K562 (cell line): ENCODE data around the gene EXOC4. TPM values are rescaled to one million over a fixed set of nuclear protein-coding genes. Genes with fewer than 3 reads are reported as not detected.

Source experiments
- ATAC-seq: fragments of 200-7000 bp; cut with Tn5 transposase; 3 replicates; pipeline ENCODE4 v1.9.1; 2020; ENCODE audit warnings: moderate library complexity
- BruUV-seq: library from RNA; stranded (reverse); fragments of 400-500 nt; replicated peaks from 2 replicates; lab custom pipeline; 2021; lab: Mats Ljungman, UMichigan
- CTCF ChIA-PET: fragments of 300-600 bp; formaldehyde crosslinking; extraction: SDS; loops from one replicate; lab custom pipeline; 2021; ENCODE audit warnings: low intra/inter-chr PET ratio; lab: Yijun Ruan, JAX
- POLR2A ChIA-PET: fragments of 300-600, 350-650 bp; sonication (Branson Sonifier 250); formaldehyde crosslinking; extraction: SDS; loops from one replicate; lab custom pipeline; 2021; ENCODE audit warnings: antibody characterized with exemption, inconsistent platforms; lab: Yijun Ruan, JAX
- DNase-seq, 4 experiments: peaks; one replicate each; pipeline versions ENCODE4 v3.0.0 to v3.0.0-alpha.2; 2011 to 2018; ENCODE audit warnings: low spot score in 3 of 4, mixed read lengths in 3 of 4; ENCODE audit errors: extremely low read depth in 1 of 4
- FAIRE-seq: peaks from 2 replicates; lab custom pipeline; 2011; peaks lifted over from hg19 to GRCh38; lab: Jason Lieb, UNC
- H2AFZ ChIP-seq: 2 replicates; pipeline ENCODE4 v1.6.0; 2011; ENCODE audit warnings: low read depth, low read length, control low read depth, inconsistent platforms
- H3K27ac ChIP-seq: fragments of 200-600 bp; 3 replicates; pipeline ENCODE4 v1.8.0; 2011; ENCODE audit warnings: low read depth, mild to moderate bottlenecking, control low read depth, inconsistent platforms, low read length, moderate library complexity, mixed read lengths; ENCODE audit errors: extremely low read depth
- H3K27me3 ChIP-seq, 2 experiments: fragments of 300-600 bp in 1 of 2; 2 replicates in 1 of 2; 3 replicates in 1 of 2; pipeline versions ENCODE4 v1.6.0 to v1.8.0; 2011; ENCODE audit warnings: inconsistent platforms in 2 of 2, low read length in 2 of 2, mild to moderate bottlenecking in 1 of 2, mixed read lengths in 1 of 2, moderate library complexity in 1 of 2; ENCODE audit not compliant: control insufficient read depth in 2 of 2, insufficient read depth in 2 of 2
- H3K36me3 ChIP-seq: fragments of 300-600 bp; 3 replicates; pipeline ENCODE4 v1.8.0; 2011; ENCODE audit warnings: mild to moderate bottlenecking, low read length, inconsistent platforms; ENCODE audit not compliant: control insufficient read depth, insufficient read depth
- H3K4me1 ChIP-seq, 2 experiments: fragments of 200-600 bp in 1 of 2; replicated peaks in 1 of 2; 2 replicates in 1 of 2; 3 replicates in 1 of 2; pipeline versions ENCODE4 v1.5.1 to v1.8.0; 2011; ENCODE audit warnings: inconsistent platforms in 2 of 2, low read length in 2 of 2, mild to moderate bottlenecking in 1 of 2, mixed read lengths in 1 of 2, moderate library complexity in 1 of 2; ENCODE audit not compliant: control insufficient read depth in 2 of 2, insufficient read depth in 2 of 2
- H3K4me2 ChIP-seq: 2 replicates; pipeline ENCODE4 v1.6.1; 2011; ENCODE audit warnings: low read length, control low read depth, inconsistent platforms, mixed read lengths; ENCODE audit not compliant: insufficient read depth
- H3K4me3 ChIP-seq: fragments of 200-600 bp; sonication (generic), shearing (Covaris generic); 2 replicates; pipeline ENCODE4 v1.5.1; 2016; ENCODE audit warnings: control low read depth, inconsistent platforms
- H3K79me2 ChIP-seq: fragments of 200-600 bp; 3 replicates; pipeline ENCODE4 v1.8.0; 2011; ENCODE audit warnings: low read length, inconsistent platforms; ENCODE audit not compliant: control insufficient read depth, insufficient read depth
- H3K9ac ChIP-seq, 2 experiments: 2 replicates each; pipeline versions ENCODE4 v1.6.0 to v1.6.1; 2011; ENCODE audit warnings: low read depth in 2 of 2, low read length in 2 of 2, control low read depth in 1 of 2, inconsistent platforms in 1 of 2, mild to moderate bottlenecking in 1 of 2, mixed read lengths in 1 of 2; ENCODE audit not compliant: insufficient read depth in 1 of 2
- H3K9me1 ChIP-seq: one replicate; pipeline ENCODE4 v1.6.0; 2011; ENCODE audit warnings: inconsistent platforms, mild to moderate bottlenecking, low read length, moderate library complexity; ENCODE audit not compliant: control insufficient read depth, insufficient read depth
- H3K9me3 ChIP-seq: replicated peaks from 2 replicates; pipeline ENCODE4 v1.5.1; 2011; ENCODE audit warnings: low read depth, low read length, inconsistent platforms; ENCODE audit not compliant: control insufficient read depth, insufficient read depth
- H4K20me1 ChIP-seq: replicated peaks from 2 replicates; pipeline ENCODE4 v1.6.1; 2011; ENCODE audit warnings: low read length, inconsistent platforms, mixed read lengths; ENCODE audit not compliant: control insufficient read depth, insufficient read depth
- ATF7 ChIP-seq: fragments of 450-650 bp; IDR thresholded peaks from 2 replicates; pipeline ENCODE4 v1.7.1; 2014; ENCODE audit warnings: mild to moderate bottlenecking, moderate library complexity
- DNMT1 ChIP-seq: fragments of 450-650 bp; IDR thresholded peaks from 2 replicates; pipeline ENCODE4 v1.6.1; 2016; ENCODE audit warnings: antibody characterized with exemption, mild to moderate bottlenecking
- FOXO4 ChIP-seq: fragments of 450-650 bp; formaldehyde crosslinking; IDR thresholded peaks from 2 replicates; pipeline ENCODE4 v1.4.0; 2020; ENCODE audit warnings: mild to moderate bottlenecking, moderate library complexity
- GATAD2A ChIP-seq: fragments of 450-650 bp; IDR thresholded peaks from 2 replicates; pipeline ENCODE4 v1.6.1; 2017
- GMEB1 ChIP-seq: fragments of 250-450 bp; sonication (Bioruptor Pico); IDR thresholded peaks from 2 replicates; pipeline ENCODE4 v1.4.0; 2020; ENCODE audit warnings: mild to moderate bottlenecking
- NR0B1 ChIP-seq: fragments of 450-650 bp; IDR thresholded peaks from one replicate; pipeline ENCODE4 v1.6.1; 2018; ENCODE audit warnings: mild to moderate bottlenecking, moderate library complexity; ENCODE audit not compliant: partially characterized antibody
- RBFOX2 ChIP-seq: fragments of 200-400 bp; formaldehyde crosslinking; IDR thresholded peaks from 2 replicates; pipeline ENCODE4 v1.6.1; 2017; ENCODE audit warnings: low read depth, mild to moderate bottlenecking, low read length, moderate library complexity
- RCOR1 ChIP-seq, 2 experiments: IDR thresholded peaks; 2 replicates each; pipeline ENCODE4 v1.6.1; 2012; ENCODE audit warnings: low read depth in 2 of 2, low read length in 2 of 2, borderline replicate concordance in 1 of 2, improper control_type of control experiment in 1 of 2
- ZNF175 ChIP-seq: fragments of 200-800 bp; sonication (Bioruptor generic); IDR thresholded peaks from 2 replicates; pipeline ENCODE4 v1.6.1; 2016; ENCODE audit warnings: low read depth, mild to moderate bottlenecking, missing genetic modification characterization, missing compliant biosample characterization
- ZNF512 ChIP-seq: IDR thresholded peaks from 2 replicates; pipeline ENCODE4 v1.6.1; 2016; ENCODE audit warnings: missing genetic modification characterization, missing compliant biosample characterization
- ZNF699 ChIP-seq: fragments of 250-450 bp; sonication (Bioruptor Pico); IDR thresholded peaks from 2 replicates; pipeline ENCODE4 v1.8.0; 2021; ENCODE audit warnings: mild to moderate bottlenecking, moderate library complexity; ENCODE audit not compliant: insufficient replicate concordance
- WGBS: fragments of 100-300 bp; shearing (Covaris generic); methylation state at CpG from one replicate; pipeline ENCODE4 v1.1.6; 2016; ENCODE audit warnings: low coverage, mixed read lengths; ENCODE audit not compliant: insufficient coverage; ENCODE audit errors: missing lambda C conversion rate; 5-methylcytosine and 5-hydroxymethylcytosine counted together
- in situ Hi-C: fragments of 300-500 bp; cut with MboI; formaldehyde crosslinking; loops from 4 replicates; pipeline ENCODE4 v1.15.0; 2018; ENCODE audit warnings: inconsistent platforms, mixed read lengths
- intact Hi-C: fragments of 100-400 bp; cut with micrococcal nuclease; formaldehyde crosslinking; loops from 2 replicates; pipeline ENCODE4 v1.14.2; 2022
- polyA plus RNA-seq, 8 experiments: library from polyadenylated mRNA; depleted of rRNA in 4 of 8; stranded (reverse) in 5 of 8; unstranded in 3 of 8; fragments of >200 nt; fragmentation: Nextera tagmentation in 2 of 8; fragmentation: Illumina TruSeq in 1 of 8; extraction: Ambion mirVana in 2 of 8; extraction: Trizol in 1 of 8; gene quantifications; 2 replicates each; pipeline versions ENCODE4 v1.2.1 to v1.2.3, GENCODE V29; 2011 to 2014; ENCODE audit warnings: inconsistent platforms in 1 of 8, missing spikeins in 1 of 8
- total RNA-seq, 7 experiments: library from RNA; depleted of rRNA in 6 of 7; stranded (reverse); fragments of >200 nt in 6 of 7; fragmentation: Illumina TruSeq in 2 of 7; extraction: Trizol in 2 of 7; gene quantifications; 2 replicates each; pipeline versions ENCODE4 v1.2.1 to v1.2.3, GENCODE V29; 2011 to 2021; ENCODE audit warnings: low replicate concordance in 1 of 7

EXOC4 gene
- total and polyA plus RNA-seq, 9 of the 15 experiments (the other 6 are each of a cell fraction or from before 2014, with no cell fraction given): 18.5 to 73.1 (median 46.6) TPM

- CTCF ChIA-PET: no interaction called here
- 80% methylated on average over 4 of the region's 4 CpGs for WGBS
Measured at GRCh38 chr7:134045716-134046115, 792.8 kb downstream of the EXOC4 start.

More at GRCh38 chr7:134045716-134046115, 792.8 kb downstream of the EXOC4 start:
- Histone ChIP-seq H3K9me1 (no peaks in the 10 kb centered on the region), H2AFZ (no peak overlapping the region), H3K4me3 (no peak overlapping the region), H3K9ac (no peak overlapping the region), H4K20me1 (no peaks in the 10 kb centered on the region), H3K9me3 (no peaks in the 10 kb centered on the region), H3K27ac (no peak overlapping the region), H3K36me3 (no peaks in the 10 kb centered on the region), H3K27me3 (no peaks in the 10 kb centered on the region), H3K79me2 (no peaks in the 10 kb centered on the region), H3K4me2 (no peak overlapping the region), H3K4me1 (peaks cover 0 to 9% of the 10 kb centered on the region in 2 experiments; a peak in 2 of 5 replicates)
- ATAC-seq (no peak), DNase-seq (no peak), FAIRE-seq (no peak)
- no TSS peak for BruUV-seq
- in situ Hi-C loops: no loop called here
- POLR2A ChIA-PET: no interaction called here
- no peak for TF ChIP-seq RCOR1 (IDR thresholded peaks at IDR 0.05; ENCODE audit: borderline replicate concordance in 1 of 2, low read depth in 2 of 2, low read length in 2 of 2)
- no peak for TF ChIP-seq DNMT1
- TF ChIP-seq RBFOX2: no peak
- TF ChIP-seq ATF7: no peak
- no peak for TF ChIP-seq ZNF699 (CRISPR knock-in tag)
- no peak for TF ChIP-seq GATAD2A
- no peak for TF ChIP-seq ZNF512 (tag)
- no peak for TF ChIP-seq GMEB1 (CRISPR knock-in tag)
- no peak for TF ChIP-seq ZNF175
- TF ChIP-seq FOXO4 (CRISPR knock-in tag): no peak
- TF ChIP-seq NR0B1: no peak
- intact Hi-C loops: no loop called here
